HG03442 (cell line): ENCODE results near the gene UNCX.

Experiments used
- ATAC-seq: cut with Tn5 transposase; IDR thresholded peaks from one replicate; pipeline ENCODE4 v1.9.1; 2021; ENCODE audit warnings: mild to moderate bottlenecking, moderate library complexity; ENCODE audit not compliant: unreplicated experiment

Gene UNCX

DNA sequence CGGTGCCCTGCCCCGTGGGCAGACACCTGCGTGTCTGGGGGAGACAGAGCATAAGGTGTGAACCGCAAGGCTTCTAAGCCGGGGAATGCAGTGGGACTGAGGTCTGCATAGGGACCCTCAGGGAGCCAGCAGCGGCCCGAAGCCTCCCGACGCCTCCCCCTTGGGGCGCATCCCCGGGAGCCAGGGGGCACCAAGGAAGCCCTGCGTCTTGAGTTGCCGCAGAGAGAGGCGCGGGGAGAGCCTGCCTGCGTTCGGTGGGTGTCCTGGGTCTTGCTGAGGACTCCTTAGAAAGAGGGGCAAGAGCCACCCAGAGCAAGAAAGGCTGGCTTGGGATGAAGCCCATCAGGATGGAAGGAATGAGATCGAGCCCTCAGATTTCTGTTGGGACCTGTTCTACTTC is 18.2 kb upstream of the UNCX start:
- no peak for ATAC-seq

DNA sequence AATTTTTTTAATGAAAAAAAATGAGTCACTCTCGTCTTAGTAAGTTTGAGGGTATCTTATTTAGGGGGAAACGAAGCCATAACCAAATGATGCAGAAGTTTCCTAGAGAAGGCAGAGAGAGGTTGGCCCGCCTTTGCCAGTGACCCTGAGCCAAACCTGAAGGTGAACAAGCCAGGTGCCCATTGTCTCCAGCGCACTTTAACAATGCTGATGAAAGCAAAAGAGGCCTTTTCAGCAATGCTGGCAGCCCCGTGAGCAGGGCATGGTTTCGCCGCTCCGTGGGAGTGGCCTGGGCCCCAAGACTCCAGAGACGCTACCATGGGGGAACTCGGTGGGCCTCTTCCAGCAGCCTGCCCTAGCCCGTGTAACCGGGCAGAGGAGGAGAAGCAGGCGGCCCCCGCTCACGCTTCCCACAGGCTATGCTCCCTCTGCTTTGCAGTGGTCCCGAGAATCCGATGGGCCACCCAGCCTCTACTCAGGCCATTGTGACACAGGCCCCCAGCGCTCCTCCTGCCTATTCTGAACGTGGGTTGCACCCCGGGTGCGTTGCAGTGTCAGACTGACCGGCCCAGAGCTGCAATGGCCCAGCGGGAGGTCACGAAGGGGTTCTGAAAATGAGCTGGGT is 14.0 kb upstream of the UNCX start:
- no peak for ATAC-seq

DNA sequence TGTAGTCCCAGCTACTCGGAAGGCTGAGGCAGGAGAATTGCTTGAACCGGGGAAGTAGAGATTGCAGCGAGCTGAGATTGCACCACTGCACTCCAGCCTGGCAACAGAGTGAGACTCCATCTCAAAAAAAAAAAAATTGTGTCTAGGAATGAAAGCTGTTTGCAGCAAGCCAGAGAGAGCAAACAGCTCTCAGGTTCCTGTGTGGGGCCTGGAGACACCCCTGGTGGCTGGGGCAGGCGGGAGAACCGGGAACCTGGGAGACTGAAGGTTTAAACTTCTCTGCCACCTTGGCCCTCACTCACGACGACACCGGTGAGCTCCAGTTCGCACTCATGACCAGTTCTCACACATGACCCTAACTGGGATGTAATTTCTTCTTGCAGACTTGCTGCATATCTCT is 13.2 kb upstream of the UNCX start:
- no peak for ATAC-seq

DNA sequence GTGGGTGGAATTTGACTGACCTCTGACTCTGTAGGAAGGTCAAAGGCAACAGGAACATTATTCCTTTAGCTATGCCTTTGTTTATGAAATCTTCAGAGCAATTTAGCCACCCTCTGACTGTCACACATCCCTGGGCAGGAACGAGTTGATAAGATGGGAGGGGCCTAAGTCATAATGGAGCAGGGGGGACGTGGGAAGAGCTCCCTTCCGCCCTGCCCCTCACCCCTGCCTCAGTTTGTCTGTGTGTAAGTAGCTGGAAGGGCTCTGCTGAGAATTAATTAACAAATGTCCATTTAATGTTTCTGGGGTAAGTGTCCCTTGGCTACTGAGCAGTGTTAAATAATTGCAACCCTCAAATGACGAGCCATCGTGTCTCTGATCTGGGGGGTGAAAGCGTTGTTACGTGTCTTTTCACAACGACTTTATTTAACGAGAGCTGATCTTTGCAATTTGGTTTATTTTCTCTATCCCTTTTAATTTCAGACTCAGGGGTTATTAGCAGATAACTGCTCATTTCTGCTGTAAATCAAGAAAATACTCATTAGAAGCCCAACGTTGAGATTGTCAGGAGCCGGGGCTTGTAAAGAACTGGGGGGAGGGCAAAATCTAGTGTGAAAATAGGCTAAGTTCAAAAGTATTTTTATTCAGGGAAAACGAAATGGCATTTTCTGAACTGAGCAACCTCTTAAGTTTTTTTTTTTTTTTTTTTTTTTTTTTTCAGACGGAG is 12.5 kb upstream of the UNCX start:
- ATAC-seq: no peak

DNA sequence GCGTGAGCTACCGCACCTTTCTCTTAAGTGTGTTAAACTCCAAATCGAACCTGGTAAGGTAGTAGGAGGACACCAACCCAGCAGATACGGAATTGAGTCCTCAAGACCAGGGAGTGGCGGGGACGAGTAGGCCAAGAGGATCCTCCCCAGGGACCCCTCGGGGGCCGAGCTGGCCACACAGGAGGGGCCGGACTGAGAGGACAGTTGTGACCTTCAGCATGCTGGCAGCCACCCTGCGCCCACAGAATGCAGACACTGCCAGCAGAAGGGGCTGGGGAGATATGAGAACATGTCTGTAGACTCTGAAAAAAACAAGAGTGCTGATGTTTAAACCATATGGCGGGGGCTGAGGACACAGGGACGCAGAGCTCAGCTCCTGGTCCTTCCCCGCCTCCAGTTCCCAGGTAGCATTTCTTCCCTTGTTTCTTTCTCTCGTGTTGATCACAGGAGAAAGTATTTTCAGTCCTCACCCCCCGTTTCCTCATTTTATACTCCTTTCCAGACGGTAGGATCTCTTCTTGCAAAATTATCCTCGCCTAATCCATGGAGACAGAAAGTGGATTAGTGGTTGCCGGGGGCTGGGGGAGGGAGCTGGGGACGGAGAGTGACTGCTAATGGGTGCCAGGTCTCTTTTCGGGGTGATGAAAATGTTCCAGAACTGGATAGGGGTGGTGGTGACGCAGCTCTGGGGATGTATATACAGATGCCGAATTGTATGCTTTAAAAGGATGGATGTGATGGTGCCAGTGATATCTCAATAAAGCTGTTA is 11.5 kb upstream of the UNCX start:
- ATAC-seq: no peak

DNA sequence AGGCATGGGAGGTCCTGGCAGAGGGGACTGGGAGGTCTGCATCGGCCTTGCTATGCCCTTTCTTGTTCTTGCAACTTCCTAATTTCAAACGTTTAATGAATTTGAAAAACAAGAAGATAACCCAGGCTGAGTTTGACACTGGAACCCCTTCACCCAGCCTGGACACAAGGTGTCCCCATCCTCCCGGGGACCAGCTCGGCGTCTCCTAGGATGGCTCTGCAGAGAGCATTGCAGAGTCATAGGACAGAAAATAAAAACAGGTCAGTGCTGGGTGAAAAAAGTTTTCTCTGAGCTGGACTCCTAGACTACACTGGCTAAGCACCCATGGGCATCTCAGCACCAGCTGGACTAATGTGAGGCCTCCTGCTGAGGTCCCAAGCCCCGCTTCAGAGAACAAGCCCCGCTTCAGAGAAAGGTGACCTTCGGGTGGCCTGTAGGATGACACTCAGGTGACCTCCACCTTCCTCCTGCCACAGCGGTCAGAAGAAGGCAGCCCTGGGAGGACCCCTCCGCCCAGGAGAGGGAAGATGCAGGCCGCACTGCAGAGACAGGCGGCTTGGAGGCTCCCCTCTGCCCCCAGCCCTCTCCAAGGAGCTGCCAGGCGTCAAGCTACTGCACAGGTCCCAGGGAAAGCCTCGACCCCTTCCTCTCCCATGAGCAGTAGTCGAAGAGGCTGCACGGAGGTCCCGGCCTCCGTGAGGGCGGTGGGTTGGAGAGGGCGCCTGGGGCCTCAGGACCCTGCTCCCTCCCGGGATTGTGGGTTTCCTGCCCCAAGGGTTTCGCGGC is 9.3 kb upstream of the UNCX start:
- ATAC-seq: no peak

DNA sequence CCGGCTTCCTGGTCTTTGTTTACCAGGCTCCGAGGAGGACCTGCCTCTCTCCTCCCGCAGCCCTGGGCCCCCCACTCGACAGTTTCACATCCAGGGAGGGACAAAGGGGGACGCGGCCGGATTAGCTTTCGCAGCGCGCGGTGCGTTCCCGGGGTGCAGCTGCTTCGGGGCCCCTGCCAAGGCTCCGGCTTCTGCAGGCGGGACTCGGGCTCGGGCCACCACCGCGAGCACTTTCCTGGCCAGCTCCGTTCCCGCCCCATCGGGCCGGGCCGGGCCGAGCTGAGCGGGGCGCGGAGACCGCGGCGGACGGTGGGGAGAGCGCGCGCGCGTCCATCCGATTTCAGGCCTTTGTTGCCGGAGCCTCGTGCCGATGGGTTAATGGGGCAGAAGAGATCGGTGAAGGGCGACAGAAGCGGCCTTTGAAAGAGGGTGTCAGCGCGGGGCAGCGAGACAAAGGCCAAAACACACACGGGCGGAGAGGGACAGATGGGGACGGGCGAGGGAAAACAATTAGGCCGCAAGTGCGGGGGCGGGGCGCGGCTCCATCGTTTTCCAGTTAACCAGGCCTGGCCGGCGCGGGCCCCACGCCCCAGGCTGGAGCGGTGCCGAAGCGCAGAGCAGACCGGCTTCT is 8.5 kb upstream of the UNCX start:
- no peak for ATAC-seq

DNA sequence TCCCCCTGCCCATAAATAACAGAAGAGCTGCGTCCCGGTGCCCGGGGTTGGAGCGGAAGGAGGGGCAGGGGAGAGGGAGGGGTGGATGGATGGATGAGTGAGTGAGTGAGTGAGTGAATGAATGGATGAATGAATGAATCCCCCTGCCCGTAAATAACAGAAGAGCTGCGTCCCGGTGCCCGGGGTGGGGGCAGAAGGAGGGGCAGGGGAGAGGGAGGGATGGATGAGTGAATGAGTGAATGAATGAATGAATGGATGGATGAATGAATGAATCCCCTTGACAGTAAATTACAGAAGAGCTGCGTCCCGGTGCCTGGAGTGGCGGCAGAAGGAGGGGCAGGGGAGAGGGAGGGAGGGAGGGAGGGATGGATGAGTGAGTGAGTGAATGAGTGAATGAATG is 7.6 kb upstream of the UNCX start:
- no peak for ATAC-seq

DNA sequence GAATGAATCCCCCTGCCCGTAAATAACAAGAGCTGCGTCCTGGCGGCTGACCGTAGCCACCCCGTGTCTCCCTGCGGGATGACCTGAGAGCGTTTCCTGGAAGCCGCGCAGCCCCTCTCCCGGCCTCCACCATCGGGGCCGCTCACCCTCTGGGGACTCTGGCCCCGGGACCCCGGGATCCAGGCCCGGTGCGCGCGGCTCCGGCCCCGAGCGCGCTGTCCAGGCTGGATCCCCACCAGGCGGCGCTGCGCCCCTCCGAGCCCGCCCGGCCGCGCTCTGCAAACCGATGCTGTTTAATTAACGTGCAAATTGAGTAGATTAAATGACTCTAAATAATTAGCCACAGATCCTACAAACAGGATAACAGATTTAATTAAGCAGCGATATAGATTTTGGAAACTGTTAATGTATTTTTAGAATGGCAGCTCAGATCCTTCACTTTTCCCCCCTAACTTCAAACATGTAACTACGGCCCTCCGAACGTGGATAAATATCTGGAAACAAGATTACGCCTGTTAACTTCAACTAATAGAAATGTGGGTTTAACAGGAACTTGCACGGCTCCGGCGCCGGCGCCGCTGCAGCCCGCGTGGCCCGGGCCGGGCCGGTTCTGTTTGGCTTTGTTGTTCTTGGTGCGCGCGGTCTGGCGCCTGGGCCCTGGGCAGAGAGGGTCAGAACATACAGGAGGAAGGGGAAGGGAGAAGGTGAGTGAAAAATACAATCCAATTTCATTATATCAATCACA is 7.1 kb upstream of the UNCX start:
- ATAC-seq: no peak

DNA sequence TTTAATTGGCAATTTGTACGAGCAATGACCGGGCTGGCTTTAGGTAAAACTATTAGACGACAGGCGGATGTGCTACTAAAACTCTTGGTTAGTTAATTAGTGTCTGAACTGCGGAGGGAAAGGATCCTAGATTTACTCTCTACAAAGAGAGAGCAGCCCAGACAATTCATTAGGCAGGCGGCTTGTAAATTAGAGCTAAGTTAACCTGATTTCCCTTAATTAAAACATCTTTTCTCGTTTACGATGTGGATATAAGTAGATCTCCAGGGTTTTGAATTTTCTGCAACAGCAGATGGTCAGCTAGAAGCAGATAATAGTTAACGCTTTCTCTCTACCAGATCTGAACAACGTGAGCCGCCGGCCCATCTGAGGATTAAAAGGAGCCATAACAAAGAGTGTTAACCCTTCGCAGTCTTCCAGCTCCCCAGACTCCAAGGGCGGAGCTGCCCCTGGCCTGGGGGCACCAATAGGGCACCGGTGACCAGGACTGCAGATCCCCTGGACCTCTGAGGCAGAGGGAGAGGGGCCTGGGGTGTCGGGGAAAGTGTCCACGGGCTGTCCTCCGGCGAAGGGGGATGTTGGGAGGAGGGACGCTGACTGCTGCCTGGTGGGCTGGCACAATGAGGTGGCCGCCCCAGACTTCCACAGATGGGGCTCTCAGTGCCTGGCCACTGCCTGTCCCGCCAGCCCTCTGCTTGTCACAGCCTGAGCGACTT is 6.3 kb upstream of the UNCX start:
- no peak for ATAC-seq

DNA sequence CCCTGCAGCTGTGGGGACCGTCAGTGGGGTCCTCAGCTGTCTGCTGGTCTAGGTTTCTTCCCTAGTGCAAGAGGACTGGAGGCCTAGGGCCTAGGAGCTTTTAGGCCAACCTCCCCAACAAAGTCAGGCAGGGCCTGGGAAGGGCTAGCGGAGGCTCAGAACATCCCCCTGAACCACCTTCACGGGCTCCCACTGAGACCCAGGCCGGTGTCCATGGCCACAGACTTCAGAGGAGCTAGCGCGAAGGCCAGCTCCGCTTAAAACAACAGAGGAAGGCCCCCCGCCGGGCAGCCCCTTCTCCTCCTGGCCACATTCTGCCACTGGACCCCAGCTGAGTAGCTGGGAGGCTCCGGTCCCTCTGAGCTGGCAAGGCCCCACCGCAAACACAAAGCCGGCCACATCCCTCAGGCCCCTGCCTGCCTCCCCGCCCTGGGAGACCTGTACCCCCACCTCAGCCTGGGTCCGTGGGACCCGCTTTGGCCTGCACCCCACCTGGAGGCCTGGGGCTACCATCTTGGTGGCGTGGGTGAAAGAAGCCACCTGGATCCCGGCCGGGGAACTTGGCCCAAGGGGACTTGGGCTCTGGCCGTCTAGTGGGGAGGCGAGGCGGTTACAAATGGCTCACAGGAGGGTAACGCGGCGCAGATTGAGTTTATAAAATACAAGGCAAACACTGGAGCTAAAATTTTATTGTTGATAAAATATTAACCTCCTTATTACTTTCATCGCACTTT is 5.4 kb upstream of the UNCX start:
- ATAC-seq: no peak

DNA sequence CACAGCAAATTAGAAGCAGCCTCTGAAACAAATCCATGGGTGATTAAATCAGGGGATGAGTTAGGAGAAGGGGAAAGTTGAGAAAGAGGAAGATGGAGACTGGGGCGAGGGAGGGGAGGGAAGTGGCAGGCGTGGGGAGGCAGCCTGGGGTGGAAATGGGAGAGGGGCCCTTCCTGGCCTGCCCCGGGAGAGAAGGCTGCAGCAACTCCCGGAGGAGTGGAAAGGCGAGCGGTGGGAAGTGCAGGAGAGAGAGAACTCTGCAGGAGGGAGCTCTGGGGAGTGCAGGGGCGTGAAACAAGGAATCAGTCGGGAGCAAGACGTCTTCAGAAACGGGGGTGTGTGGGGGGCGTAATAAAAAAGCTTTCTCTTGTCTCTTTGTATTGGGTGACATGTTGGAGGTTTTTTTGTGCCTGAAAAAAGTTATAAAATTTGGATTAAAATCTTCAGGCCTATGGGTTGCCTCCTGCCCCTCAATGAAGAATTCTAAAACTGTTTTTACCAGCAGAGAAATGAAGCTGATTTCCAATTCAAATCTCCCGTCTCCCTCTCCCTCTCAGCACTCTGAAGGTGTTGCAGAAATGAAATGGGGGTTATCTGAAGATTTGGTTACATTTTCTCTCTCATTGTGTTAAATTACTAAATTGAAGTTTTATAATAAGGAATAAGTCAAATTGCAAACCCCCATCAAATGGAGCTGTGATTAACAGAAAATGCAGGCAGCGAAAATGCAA is 4.7 kb upstream of the UNCX start:
- no peak for ATAC-seq

DNA sequence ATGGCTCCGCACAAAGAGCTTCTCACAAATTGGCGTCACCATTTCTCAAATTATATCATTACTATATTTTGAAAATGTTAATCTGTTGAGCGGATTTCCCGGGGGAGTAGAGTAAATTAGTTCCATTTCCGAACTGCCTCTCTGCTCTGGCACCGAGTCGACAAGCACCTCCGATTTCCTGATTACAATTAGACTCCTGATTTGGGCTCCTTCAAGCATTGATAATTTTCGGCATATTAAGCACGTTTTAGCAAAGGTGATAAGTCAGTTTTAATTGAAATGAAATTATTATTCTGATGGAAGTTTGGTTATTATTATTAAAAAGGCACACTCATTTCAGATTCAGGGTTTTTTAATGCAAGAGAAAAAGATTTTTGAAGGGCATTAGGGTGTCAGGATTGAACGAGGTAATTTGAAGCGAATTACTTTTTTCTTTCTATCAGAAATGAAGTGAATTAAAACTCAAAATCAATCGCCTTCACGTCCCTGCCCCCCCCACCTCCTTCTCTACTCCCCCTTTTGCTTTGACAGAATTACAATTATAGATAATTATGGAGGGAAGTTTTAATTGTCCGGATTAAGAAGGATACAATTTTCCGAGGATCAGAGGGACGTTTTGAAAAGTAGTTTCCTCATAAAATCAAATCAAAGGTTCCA is 4.0 kb upstream of the UNCX start:
- ATAC-seq: no peak

DNA sequence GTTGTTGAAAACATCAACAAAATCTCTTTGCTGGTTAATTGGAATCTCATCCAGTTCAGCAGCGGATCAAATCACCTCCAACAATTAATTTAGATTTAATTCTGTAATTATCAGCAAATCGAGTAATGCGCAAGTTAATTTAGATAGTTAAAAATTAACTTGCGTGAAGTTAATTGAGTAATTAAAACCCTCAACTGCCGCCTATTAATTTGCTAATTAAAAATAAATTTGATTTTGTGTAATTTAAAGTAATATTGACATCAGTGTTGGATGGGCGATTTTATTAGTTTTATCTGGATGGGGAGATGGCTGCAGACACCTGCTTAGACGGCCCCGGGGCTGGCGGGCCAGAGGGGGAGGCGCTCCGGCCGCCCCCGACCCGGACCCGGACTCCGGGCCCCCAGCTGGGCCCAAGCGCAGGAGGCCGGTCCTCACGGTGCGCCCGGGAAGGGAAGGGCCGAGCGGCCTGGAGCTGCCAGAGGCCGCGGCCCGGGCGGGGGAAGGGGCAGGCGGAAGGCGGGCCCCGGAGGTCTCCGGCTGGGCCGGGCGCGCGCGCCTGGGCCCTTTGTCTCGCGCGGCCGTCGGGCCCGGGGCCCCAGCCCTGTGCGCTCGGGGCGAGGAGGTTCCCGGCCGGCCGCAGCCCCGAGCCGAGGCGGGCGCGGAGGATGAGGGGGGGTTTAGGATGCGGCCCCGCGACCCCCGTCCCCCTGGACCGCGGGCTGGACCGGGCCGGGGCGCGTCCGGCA is 3.3 kb upstream of the UNCX start:
- ATAC-seq: no peak

DNA sequence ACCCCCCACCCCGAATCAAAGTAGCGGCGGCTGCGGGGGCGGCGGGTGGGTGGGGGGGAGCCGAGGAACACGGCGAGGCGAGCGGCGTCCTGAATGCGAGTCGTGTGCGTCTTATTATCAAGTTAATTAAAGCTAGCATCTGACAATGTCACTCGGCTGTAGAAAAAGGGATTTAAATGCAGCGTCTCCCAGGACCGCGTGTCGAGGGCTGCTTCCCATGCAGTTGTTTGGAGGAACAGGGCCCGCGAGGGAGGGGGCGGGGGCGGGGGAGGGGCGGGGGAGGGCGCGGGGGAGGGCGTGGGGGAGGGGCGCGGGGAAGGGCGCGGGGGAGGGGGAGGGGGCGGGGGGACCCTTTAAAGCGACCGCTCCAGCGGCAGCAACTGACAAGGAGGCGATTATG is 2.7 kb upstream of the UNCX start:
- no peak for ATAC-seq

DNA sequence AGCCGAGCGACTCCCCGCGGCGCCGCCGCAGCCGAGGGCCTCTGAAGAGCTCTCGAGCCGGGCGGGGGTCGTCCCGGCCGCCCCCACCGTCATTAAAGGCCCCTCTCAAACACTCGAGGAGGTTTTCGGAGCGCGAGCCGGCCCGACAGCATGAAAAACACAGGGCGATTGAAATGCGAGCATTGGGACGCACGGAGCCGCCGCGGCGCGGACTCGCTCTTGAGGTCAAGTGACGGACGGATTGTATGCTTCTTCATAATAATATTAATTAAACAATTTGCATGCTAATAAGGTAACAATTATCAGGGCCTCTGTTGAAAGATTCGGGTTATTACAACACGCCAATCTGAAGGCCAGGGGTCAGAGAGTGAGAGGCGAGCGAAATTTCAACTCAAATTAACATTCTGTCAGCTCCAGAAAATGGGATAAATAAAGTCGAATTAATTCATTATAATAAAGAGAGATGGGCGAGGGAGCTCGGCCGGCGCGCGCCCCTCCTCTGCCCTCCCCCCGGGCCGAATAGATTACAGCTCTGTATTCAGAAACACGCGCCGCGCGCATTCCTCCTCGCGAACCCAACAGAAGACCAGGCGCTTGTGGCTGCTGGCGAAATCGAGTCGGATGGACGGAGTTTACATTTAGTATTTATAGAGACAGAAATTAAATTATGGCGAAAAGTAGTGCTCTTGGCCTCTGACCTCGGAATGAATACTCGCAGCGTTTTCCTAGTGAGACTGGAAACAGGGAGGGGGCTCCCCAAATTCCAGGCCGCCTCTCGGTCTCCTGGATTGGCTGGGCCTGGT is 2.1 kb upstream of the UNCX start:
- ATAC-seq: no peak
